Activated CD4-positive, alpha-beta T cell treated with anti-CD3 and anti-CD28 coated beads, Interleukin-2, amount 50 U/mL, for 48 hours (primary cell): ENCODE data around the gene ANK3.

Experiments
- DNase-seq, 2 experiments: peaks; one replicate each; pipeline ENCODE4 v3.0.0-alpha.2; 2020

ANK3 gene

GRCh38 chr10:60413306-60414012 lies 23.8 kb upstream of the ANK3 start:
- no peak for DNase-seq

- DNase-seq = no peak
These were observed 21.3 kb upstream of the ANK3 start for GRCh38 chr10:60410970-60411369.

- no peak for DNase-seq
These were observed 19.5 kb upstream of the ANK3 start for GRCh38 chr10:60409202-60409601.

GRCh38 chr10:60406182-60406581 lies 16.5 kb upstream of the ANK3 start:
- no peak for DNase-seq

- no peak for DNase-seq
These were observed 15.5 kb upstream of the ANK3 start for GRCh38 chr10:60405172-60405571.

GRCh38 chr10:60403168-60403873 lies 13.6 kb upstream of the ANK3 start:
- no peak for DNase-seq

- no peak for DNase-seq
These were observed 10.7 kb upstream of the ANK3 start for GRCh38 chr10:60400366-60400765.

GRCh38 chr10:60399328-60399727 lies 9.7 kb upstream of the ANK3 start:
- no peak for DNase-seq

GRCh38 chr10:60397792-60398191 lies 8.1 kb upstream of the ANK3 start:
- no peak for DNase-seq

- DNase-seq = no peak
These were observed 7.1 kb upstream of the ANK3 start for GRCh38 chr10:60396766-60397165.

- no peak for DNase-seq
These were observed 6.0 kb upstream of the ANK3 start for GRCh38 chr10:60395711-60396110.

- peak in 1 of 2 experiments; percentile 20 for DNase-seq
These were observed 4.8 kb upstream of the ANK3 start for GRCh38 chr10:60394446-60394845.

- no peak for DNase-seq
These were observed 550 bp upstream of the ANK3 start for GRCh38 chr10:60390224-60390626.

- DNase-seq = no peak
These were observed 870 bp downstream of the ANK3 start for GRCh38 chr10:60388709-60389301.

GRCh38 chr10:60388116-60388625 lies 1.5 kb downstream of the ANK3 start:
- DNase-seq = no peak

GRCh38 chr10:60387531-60387930 lies 2.1 kb downstream of the ANK3 start:
- no peak for DNase-seq

- no peak for DNase-seq
These were observed 4.3 kb downstream of the ANK3 start for GRCh38 chr10:60385399-60385738.

- DNase-seq = no peak
These were observed 4.8 kb downstream of the ANK3 start for GRCh38 chr10:60384708-60385398.

GRCh38 chr10:60384011-60384410 lies 5.7 kb downstream of the ANK3 start:
- DNase-seq = no peak

GRCh38 chr10:60382946-60383681 lies 6.6 kb downstream of the ANK3 start:
- no peak for DNase-seq

GRCh38 chr10:60380781-60381180 lies 8.9 kb downstream of the ANK3 start:
- DNase-seq = no peak

- DNase-seq = no peak
These were observed 11.7 kb downstream of the ANK3 start for GRCh38 chr10:60377955-60378354.

- no peak for DNase-seq
These were observed 12.7 kb downstream of the ANK3 start for GRCh38 chr10:60377042-60377352.
